GM21526 (cell line): ENCODE results near the gene CFAP100.

ENCODE experiments used
- ATAC-seq: cut with Tn5 transposase; IDR thresholded peaks from one replicate; pipeline ENCODE4 v1.9.1; 2021; ENCODE audit warnings: moderate library complexity; ENCODE audit not compliant: unreplicated experiment, low FRiP score

Gene CFAP100

GRCh38 chr3:126356373-126357264, 38.1 kb upstream of the CFAP100 start:
- no peak for ATAC-seq

GRCh38 chr3:126357295-126358037, 37.2 kb upstream of the CFAP100 start, which contains the start of gene KLF15:
Gene KLF15 (minus strand): TSS chr3:126357408. CDS start chr3:126352922, 4,486 bp downstream.
- ATAC-seq = peak; percentile 74

DNA sequence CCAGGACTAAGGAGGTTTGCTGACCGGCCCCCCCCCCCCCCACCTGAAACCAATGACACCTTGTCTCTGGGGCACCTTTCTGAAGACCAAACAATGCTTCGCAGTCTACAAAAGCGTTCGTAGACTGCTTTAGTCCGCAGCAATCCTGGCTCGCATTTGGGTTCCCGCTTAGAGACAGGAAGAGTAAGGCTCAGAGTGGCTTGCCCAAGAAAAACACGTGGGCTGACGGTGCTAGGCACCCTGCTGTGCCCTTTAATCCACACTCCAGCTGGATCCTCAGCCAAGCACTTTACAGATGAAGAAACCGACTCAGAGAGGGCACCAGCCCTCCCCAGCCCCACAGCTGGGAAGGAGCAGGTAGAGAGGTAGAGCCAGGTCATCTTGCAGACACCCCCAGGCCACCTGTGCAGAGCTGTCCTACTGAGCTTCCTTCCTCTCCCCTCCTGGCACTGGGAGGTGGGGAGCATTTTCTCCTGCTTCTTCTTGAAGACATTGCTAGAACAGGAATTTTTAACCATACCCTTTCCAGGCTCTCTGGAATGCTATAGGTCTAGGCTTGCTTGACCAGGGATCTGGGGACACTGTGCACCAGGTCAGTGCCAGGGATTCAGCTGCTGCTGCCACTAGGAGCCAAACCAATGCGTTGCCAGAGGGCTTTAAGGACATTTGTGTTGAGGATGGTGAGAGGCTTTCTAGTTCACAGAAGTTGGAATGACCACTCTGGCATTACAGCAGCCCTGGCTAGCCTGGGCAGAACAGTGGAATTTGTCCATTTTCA, 36.5 kb upstream of the CFAP100 start:
- ATAC-seq = no peak

DNA sequence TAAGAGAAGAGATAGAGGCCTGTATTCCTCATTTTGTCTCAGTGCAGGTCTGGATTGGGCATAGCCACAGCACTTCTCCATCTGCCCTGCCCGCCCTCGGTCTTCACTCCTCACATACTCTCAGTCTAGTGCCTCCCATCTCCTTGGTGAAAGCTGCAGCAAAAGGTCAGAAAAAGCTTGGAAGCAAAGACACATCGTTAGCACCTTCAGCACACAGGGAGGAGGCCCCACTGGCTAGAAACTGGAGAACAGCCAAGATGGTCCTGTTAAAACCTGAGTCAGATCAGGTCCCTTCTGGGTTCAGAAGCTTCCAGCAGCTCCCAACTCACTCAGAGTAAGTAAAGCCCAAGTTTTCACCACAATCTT, 35.9 kb upstream of the CFAP100 start:
- ATAC-seq = no peak

- no peak for ATAC-seq
Observed at GRCh38 chr3:126360046-126360713, 34.5 kb upstream of the CFAP100 start.

GRCh38 chr3:126360714-126361060, 34.0 kb upstream of the CFAP100 start:
- ATAC-seq = no peak

DNA sequence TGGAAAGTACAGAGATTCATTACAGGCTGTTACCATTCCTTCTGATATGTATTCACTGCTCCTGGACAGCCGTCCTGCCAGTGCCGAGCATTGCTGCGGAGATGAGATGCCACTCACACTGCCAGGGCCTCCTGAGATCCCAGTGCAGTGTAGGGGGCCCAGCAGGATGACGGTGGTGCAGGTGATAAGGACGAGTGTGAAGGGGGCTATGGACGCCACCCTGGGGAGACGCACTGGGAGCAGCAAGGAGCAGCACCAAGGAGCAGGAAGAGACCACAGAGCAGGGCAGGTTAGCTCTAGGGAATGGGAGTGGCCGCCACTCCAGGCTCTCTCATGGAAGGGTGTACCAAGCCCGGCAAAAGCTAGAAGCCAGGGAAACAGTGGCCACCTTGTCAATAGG, 33.5 kb upstream of the CFAP100 start:
- no peak for ATAC-seq

GRCh38 chr3:126364130-126364695, 30.5 kb upstream of the CFAP100 start:
- ATAC-seq = no peak

DNA sequence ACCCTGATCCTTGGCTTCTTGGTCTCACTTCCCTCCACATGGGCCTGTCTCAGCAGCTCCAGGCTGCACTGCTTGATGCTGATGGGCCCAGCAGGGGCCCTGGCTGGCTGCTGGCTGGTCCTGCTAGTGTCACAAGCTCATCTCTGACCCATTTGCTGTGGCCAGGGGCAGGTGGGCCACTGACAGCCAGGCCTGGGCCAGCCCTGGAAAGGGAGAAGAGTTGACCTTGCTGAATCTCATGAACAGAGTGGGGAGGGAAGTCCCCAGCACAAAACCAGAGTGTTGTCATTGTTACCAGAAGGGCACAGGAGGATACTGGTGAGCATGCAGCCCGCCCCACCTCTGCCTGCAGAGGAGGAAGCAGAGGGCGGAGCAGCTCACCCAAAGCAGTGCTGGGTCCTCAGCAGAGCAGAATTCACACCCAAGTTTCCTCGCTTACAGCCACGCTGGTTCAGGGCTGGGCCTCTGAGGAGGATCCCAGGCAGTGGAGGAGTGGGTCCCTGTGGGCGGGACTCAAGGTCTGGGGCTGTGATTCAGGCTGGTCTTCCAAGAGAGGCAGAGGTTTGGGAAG, 29.9 kb upstream of the CFAP100 start:
- no peak for ATAC-seq

DNA sequence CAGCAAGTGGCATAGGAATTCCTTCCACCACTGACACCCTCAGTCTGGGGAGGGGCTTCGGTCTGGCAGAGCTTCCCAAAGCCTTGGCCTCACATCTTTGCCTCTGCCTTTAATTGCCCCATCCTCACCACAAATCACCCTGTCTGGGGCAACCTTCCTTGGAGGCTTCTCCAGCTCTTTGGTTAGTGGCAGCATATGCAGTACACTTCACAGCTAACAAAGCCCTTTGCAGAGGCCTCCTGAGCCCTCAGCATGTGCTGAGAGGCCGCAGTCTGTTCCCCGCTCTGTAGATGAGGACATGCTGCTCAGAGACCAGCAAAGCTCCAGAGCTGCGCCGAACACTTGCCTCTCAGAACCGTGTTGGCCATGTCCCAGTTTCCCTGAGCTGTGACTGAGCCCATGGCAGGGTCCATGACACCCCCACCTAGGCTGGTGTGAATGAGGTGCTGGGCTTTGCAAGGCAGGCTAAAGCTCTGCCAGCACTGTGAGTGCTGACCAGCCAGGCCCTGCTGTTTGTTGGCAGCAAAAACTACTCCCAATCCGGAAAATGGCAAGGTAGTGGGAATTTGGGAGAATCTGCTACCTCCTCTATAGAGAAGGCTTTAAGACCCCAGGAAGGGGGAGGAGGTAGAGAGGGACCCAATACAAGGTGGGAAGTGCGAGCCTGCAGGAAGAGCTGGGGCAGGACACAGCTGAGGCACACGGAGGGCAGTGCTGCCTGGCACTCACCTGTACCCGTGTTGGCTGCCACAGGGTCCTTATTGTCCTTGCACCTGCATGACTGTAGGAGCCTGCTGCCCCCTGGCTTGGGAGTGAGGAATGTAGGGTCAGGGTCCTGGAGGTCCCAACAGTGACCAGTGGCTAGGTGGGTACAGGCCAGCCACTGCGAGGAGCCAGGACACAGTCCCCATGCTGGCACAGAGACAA, 29.1 kb upstream of the CFAP100 start:
- ATAC-seq = no peak

GRCh38 chr3:126367316-126367805, 27.3 kb upstream of the CFAP100 start:
- ATAC-seq = no peak

- ATAC-seq = no peak
Observed at GRCh38 chr3:126369490-126369889, 25.2 kb upstream of the CFAP100 start.

DNA sequence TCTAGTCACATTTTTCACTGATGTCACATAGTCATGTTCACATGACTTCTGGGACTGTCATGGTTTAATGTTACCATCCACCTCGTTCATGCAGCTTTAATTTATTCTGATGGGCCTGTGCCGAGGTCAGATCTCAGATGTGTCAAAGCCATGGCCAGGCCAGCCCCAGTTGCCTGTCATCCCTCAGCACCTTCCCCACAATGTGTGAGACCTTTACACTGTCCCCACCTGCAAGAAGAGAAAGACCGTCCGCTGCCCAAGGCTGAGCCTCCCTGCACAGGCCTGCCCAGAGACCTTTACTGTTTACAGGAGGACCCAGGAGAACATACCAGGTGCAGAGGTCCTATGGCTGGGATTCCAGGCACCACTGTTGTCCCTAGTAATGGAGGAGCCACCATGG, 24.7 kb upstream of the CFAP100 start:
- ATAC-seq = no peak

DNA sequence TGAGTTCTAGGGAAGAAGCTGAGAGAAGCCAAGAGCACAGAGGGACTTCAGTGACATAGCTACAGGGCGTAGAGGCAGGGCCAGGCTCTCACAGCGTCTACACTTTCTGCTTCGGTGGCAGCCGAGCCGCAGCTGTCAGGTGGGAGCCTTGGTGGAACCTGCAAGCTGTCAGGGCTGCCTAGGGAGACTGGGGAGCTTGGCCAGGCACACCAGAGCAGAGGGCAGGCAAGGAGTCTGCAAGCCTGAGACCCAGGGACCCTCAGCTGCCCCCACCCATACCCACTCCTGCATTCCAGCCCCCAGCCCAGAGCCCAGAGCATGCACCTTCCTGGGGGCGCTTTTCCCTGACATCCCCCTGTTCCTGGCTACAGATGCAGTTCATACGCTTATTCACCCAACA, 24.1 kb upstream of the CFAP100 start:
- no peak for ATAC-seq

DNA sequence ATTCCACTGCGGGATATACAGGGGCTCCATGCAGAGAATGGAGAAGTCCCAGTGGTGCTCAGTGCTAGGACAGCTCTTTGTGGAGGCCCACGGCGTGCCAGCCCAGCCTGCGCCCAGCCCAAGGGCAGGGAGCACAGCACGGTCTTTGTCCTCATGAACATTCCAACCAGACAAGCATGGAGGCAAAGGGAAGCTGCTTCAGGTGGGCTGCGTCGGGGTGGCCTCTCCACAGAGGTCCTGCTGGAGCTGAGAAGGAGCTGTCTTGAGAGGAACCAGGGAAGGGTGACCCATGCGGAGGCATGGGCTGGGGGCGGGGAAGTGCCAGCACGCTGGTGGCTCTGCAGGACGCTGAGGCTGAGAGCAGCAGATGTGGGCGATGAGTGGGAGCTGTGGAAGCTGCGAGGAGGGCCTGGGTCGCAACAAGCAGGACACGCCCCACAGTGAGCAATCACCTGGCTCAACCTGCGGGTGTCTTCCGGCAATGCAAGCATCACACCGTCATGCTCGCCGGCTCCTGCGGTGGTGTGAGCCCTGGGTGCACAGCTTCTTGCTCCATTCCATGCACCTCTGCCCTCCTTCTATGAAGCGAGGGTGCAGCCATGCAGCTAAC, 23.5 kb upstream of the CFAP100 start:
- ATAC-seq = no peak

GRCh38 chr3:126372413-126373145, 22.1 kb upstream of the CFAP100 start:
- no peak for ATAC-seq

DNA sequence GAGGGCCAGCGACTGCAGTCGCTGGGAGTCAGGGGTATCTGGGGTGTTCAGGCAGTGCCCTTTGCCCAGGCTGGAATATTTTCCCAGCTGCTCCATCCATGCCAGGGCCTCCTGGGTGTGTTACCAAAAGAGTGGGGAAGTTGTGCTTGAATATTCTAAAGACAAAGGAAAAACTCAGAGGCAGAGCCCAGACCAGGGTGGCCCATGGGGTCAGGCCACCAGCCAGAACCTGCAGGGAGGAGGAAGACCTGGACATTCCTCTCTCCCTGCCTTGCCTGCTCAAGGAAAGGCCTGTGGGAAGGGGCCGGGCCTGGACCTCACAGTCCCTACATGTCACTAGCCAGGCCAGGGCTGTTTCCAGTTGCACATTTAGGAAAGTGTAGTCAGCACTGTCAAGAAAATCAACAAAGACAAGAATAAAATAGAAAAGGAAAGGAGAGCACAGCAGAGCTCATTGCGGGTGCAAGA, 21.5 kb upstream of the CFAP100 start:
- no peak for ATAC-seq
